Erythroblast (primary cell): ENCODE measurements around the gene MAN1C1.

Source experiments
- GATA1 ChIP-seq: IDR thresholded peaks from 2 replicates; pipeline ENCODE4 v1.6.1; 2011; ENCODE audit warnings: low read depth, mild to moderate bottlenecking, control low read depth, low read length, moderate library complexity
- POLR2A ChIP-seq: IDR thresholded peaks from 2 replicates; pipeline ENCODE4 v1.6.1; 2011; ENCODE audit warnings: mild to moderate bottlenecking, low read length

DNA sequence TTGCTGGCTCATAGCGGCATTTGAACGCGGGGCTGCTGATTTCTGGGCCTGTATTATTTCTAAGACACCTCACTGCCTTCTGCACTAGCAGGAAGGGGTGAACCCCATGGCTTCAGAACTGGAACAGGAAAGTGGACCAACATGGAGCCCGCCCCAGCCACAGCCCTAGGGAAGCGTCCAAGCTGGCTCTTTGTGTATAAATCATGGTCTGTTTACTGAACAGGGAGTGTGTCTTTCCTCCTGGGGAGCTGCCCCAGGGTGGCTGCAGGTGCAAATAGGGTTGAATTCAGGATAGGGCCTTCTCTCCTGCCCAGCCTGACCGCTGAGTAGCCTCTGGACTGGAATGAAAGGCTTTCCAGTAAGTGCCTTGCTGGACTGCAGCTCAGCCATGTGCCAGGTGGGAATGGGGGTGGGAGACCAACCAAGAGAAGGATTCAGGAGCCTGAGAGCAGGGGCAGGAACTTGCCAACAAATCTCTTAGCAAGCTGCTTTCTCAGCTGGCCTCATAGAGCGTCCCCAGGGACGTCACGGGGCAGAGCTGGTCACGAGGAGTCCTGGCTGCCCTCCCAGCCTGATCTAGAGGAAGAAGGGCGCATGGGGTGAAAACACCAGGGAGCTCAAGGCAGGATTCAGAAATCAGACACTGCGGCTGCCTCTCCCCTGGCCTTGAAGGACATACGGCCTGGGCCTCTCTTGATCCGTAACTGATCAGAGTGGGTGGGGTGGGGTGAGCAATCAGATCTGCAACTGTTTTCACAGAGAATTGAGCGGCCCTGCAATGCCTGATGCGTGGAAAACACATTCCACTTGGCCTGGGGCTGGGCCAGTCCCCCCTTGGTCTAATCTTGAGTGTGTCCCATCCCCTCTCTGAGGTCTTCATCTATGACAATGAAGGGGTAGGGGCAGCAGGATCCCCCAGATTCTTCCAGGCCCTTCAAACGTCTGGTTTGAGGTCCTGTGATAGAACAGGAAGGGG, 126.9 kb downstream of the MAN1C1 start:
- TF ChIP-seq POLR2A (no peak), GATA1 (no peak)
